Stimulated activated naive CD8-positive, alpha-beta T cell treated with anti-CD3 and anti-CD28 coated beads, Interleukin-15, Interleukin-2, amounts not matched to agents 100 ng/mL and 50 ng/mL, for 24 hours (primary cell): Measurements from ENCODE around the gene DLG3.
A peak's percentile ranks its signal among the peaks of the same experiment; 100 is the strongest.

ENCODE experiments used
- H3K27ac Mint-ChIP-seq: one replicate; pipeline ENCODE4 v1.8.0; 2021; ENCODE audit warnings: mild to moderate bottlenecking, mixed read lengths
- H3K27me3 Mint-ChIP-seq: one replicate; pipeline ENCODE4 v1.8.0; 2021; ENCODE audit warnings: mixed read lengths
- H3K36me3 Mint-ChIP-seq: one replicate; pipeline ENCODE4 v1.8.0; 2021; ENCODE audit warnings: low read depth, mixed read lengths
- H3K4me1 Mint-ChIP-seq: one replicate; pipeline ENCODE4 v1.8.0; 2021; ENCODE audit warnings: low read depth, mixed read lengths
- H3K4me3 Mint-ChIP-seq: one replicate; pipeline ENCODE4 v1.8.0; 2021; ENCODE audit warnings: mild to moderate bottlenecking, mixed read lengths
- H3K9me3 Mint-ChIP-seq: one replicate; pipeline ENCODE4 v1.8.0; 2021; ENCODE audit warnings: mixed read lengths

DLG3 gene

DNA sequence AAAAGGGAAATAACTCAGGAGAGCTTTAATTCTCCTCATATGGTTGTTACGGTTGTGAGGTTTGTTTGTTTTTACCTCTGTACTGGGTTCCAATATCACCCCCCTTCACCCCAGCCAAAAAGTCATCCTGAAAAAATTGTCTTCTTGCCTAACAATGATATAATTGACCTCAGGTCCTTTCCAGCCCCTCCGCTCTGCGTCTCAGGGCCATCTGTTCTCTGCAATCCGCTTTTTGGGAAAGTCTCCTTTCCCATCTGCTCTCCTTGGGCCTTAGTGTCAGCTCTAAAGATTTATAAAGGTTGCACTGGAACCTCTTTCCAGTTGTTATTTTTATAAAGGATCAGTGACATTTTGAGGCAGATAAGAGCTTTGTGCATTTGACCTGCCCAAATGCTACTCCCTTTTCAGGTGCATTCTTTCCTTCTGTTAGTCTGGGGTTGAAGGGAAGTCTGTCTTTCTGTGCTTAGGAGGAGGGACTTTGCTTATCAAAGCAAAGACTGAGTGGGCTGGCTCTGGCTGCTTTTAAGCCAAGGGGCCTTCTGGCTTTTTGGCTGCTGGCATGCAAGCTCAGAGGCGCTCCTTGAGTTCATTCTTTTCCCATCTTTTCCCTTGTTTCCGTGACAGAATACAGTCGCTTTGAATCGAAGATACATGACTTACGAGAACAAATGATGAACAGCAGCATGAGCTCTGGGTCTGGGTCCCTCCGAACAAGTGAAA lies 34.1 kb downstream of the DLG3 start:
- Mint-ChIP-seq H3K27ac (no peak overlapping the region), H3K9me3 (no peaks in the 10 kb centered on the region), H3K27me3 (no peaks in the 10 kb centered on the region), H3K36me3 (peaks cover 14% of the 10 kb centered on the region), H3K4me3 (no peak overlapping the region), H3K4me1 (peaks cover 5% of the 10 kb centered on the region)

- Mint-ChIP-seq H3K27ac (no peak overlapping the region), H3K9me3 (no peaks in the 10 kb centered on the region), H3K4me1 (peaks cover 5% of the 10 kb centered on the region), H3K36me3 (peaks cover 10% of the 10 kb centered on the region), H3K27me3 (no peaks in the 10 kb centered on the region), H3K4me3 (no peak overlapping the region)
Observed at GRCh38 chrX:70479247-70479921, 34.7 kb downstream of the DLG3 start.

- Mint-ChIP-seq H3K27ac (no peak overlapping the region), H3K36me3 (peaks cover 10% of the 10 kb centered on the region), H3K4me3 (no peak overlapping the region), H3K9me3 (no peaks in the 10 kb centered on the region), H3K4me1 (peaks cover 5% of the 10 kb centered on the region), H3K27me3 (no peaks in the 10 kb centered on the region)
Observed at GRCh38 chrX:70479922-70480659, 35.5 kb downstream of the DLG3 start.

DNA sequence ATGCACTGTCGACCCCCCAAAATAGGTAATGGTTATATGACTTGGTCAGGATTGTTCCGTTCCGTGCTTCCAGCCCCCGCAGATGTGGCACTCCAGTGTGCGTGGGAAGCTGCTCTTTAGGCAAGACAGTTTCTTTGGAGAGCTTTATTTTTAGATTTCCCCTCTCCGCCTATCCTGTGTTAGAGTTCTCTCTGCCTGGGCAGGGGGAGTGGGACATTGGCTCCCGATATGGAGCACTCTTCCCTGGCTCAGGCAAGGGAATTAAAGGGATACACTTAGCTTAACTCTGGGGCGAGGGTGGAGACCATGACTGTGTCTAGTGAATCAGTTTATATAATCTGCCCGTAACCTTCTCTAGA lies 36.0 kb downstream of the DLG3 start:
- Mint-ChIP-seq H3K36me3 (peaks cover 10% of the 10 kb centered on the region), H3K4me1 (peaks cover under 1% of the 10 kb centered on the region), H3K27ac (no peak overlapping the region)

GRCh38 chrX:70481471-70482270 lies 37.0 kb downstream of the DLG3 start:
- H3K27ac Mint-ChIP-seq = no peak overlapping the region
- no peak overlapping the region for H3K4me3 Mint-ChIP-seq

More for the DNA sequence above, 36.0 kb downstream of the DLG3 start:
- Mint-ChIP-seq H3K4me3 (no peak overlapping the region), H3K27me3 (no peaks in the 10 kb centered on the region), H3K9me3 (no peaks in the 10 kb centered on the region)

DNA sequence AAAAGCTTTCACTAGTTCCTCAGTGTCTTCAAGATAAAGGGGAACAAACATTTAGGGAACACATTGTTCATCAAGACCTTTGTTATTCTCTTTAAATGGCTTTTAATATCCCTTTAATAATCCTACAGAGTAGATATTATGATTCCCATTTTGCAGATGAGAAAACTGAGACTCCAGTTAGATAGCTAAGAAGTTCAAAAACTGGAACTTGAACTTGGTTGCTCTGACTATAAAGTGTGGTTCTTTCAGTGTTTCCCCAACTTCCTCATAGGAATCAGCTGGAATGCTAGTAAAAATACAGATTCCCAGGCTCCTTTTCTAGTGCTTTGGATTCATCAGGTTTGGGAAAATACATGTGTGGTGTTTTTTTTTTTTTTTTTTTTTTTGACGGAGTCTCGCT lies 37.7 kb downstream of the DLG3 start:
- Mint-ChIP-seq H3K27me3 (no peaks in the 10 kb centered on the region), H3K4me3 (no peak overlapping the region), H3K36me3 (peaks cover 10% of the 10 kb centered on the region), H3K9me3 (no peaks in the 10 kb centered on the region), H3K4me1 (no peaks in the 10 kb centered on the region), H3K27ac (no peak overlapping the region)

More at GRCh38 chrX:70481471-70482270, 37.0 kb downstream of the DLG3 start:
- Mint-ChIP-seq H3K4me1 (no peaks in the 10 kb centered on the region), H3K9me3 (no peaks in the 10 kb centered on the region), H3K27me3 (no peaks in the 10 kb centered on the region), H3K36me3 (peaks cover 10% of the 10 kb centered on the region)

GRCh38 chrX:70485466-70485865 lies 40.8 kb downstream of the DLG3 start:
- Mint-ChIP-seq H3K27me3 (no peaks in the 10 kb centered on the region), H3K9me3 (no peaks in the 10 kb centered on the region), H3K4me3 (no peak overlapping the region), H3K36me3 (peaks cover 10% of the 10 kb centered on the region), H3K4me1 (no peaks in the 10 kb centered on the region), H3K27ac (no peak overlapping the region)

GRCh38 chrX:70488856-70489255 lies 44.2 kb downstream of the DLG3 start:
- H3K4me1 Mint-ChIP-seq = no peaks in the 10 kb centered on the region
- H3K27me3 Mint-ChIP-seq = no peaks in the 10 kb centered on the region
- no peaks in the 10 kb centered on the region for H3K9me3 Mint-ChIP-seq
- H3K36me3 Mint-ChIP-seq = peaks cover 18% of the 10 kb centered on the region
- H3K27ac Mint-ChIP-seq = no peak overlapping the region
- no peak overlapping the region for H3K4me3 Mint-ChIP-seq

- Mint-ChIP-seq H3K9me3 (no peaks in the 10 kb centered on the region), H3K27ac (peak overlapping the region; percentile 31), H3K4me3 (no peak overlapping the region), H3K27me3 (no peaks in the 10 kb centered on the region), H3K4me1 (no peaks in the 10 kb centered on the region), H3K36me3 (peaks cover 25% of the 10 kb centered on the region)
Observed at GRCh38 chrX:70494441-70494840, 49.8 kb downstream of the DLG3 start.

GRCh38 chrX:70496491-70496890 lies 51.9 kb downstream of the DLG3 start:
- no peaks in the 10 kb centered on the region for H3K4me1 Mint-ChIP-seq
- H3K9me3 Mint-ChIP-seq = no peaks in the 10 kb centered on the region
- no peaks in the 10 kb centered on the region for H3K27me3 Mint-ChIP-seq
- H3K4me3 Mint-ChIP-seq = no peak overlapping the region
- H3K36me3 Mint-ChIP-seq = peaks cover 29% of the 10 kb centered on the region
- no peak overlapping the region for H3K27ac Mint-ChIP-seq

- Mint-ChIP-seq H3K27ac (no peak overlapping the region), H3K4me3 (no peak overlapping the region), H3K27me3 (no peaks in the 10 kb centered on the region), H3K4me1 (no peaks in the 10 kb centered on the region), H3K9me3 (no peaks in the 10 kb centered on the region), H3K36me3 (peaks cover 27% of the 10 kb centered on the region)
Observed at GRCh38 chrX:70497026-70497425, 52.4 kb downstream of the DLG3 start.

DNA sequence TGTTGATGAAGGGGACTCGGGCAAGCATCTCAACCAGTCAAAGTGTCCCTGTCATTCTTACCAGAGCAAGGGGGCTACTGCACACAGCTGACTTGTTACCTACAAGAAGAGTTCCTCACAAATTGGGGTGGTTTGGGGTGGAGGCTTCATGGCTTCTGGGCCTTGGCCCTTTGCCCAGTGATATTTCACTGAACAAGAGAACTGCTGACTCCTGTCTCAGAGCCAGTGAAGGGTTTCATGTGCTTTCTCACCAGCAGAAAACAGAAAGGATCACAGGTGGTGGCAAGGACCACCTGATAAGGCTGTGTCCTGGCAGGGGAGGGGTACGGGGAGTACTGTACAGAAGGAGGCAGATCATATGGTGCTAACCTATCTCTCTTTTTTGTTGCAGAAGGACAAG lies 53.5 kb downstream of the DLG3 start:
- H3K27ac Mint-ChIP-seq = no peak overlapping the region
- no peaks in the 10 kb centered on the region for H3K9me3 Mint-ChIP-seq
- H3K36me3 Mint-ChIP-seq = peaks cover 17% of the 10 kb centered on the region
- H3K4me3 Mint-ChIP-seq = no peak overlapping the region
- no peaks in the 10 kb centered on the region for H3K4me1 Mint-ChIP-seq
- no peaks in the 10 kb centered on the region for H3K27me3 Mint-ChIP-seq

- H3K27ac Mint-ChIP-seq = no peak overlapping the region
- no peaks in the 10 kb centered on the region for H3K27me3 Mint-ChIP-seq
- H3K4me1 Mint-ChIP-seq = peaks cover 15% of the 10 kb centered on the region
- peaks cover 7% of the 10 kb centered on the region for H3K36me3 Mint-ChIP-seq
- H3K9me3 Mint-ChIP-seq = no peaks in the 10 kb centered on the region
- H3K4me3 Mint-ChIP-seq = no peak overlapping the region
Observed at GRCh38 chrX:70500826-70501225, 56.2 kb downstream of the DLG3 start.

GRCh38 chrX:70504772-70505450 lies 60.3 kb downstream of the DLG3 start:
- Mint-ChIP-seq H3K4me1 (peaks cover 30% of the 10 kb centered on the region), H3K4me3 (no peak overlapping the region), H3K9me3 (no peaks in the 10 kb centered on the region), H3K27ac (peak overlapping the region; percentile 63), H3K36me3 (peaks cover under 1% of the 10 kb centered on the region), H3K27me3 (no peaks in the 10 kb centered on the region)
